Measurements from ENCODE around the gene LIX1.
"Not testable (repeated sequence)": the region's sequence is repeated elsewhere in the genome, so short reads cannot be mapped to it uniquely, and the experiment has no call there.

Gene LIX1

DNA sequence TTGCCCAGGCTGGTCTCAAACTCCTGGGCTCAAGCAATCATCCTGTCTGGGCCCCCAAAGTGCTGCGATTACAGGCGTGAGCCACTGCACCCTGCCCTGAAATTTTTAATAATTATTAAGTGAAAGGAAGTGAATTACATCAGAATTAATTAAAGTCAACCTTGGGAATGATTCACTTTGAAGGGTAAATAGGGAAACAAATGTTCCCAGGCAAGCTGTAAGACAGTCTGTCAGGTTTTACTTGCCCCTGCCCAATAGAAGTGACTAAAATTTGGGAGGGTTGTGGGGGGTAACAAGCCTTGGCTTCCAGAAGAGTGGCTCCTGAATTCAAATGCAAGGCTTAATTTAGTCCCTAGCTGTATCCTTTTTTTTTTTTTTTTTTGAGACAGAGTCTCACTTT lies 1.3 kb upstream of the LIX1 start:
- H3K27ac ChIP-seq (ENCODE audit: low read length): no peak overlapping the region
- peaks cover 1% of the 10 kb centered on the region; the same call in 1 of the 2 replicates for H3K4me1 ChIP-seq (ENCODE audit: control insufficient read depth, insufficient read depth, low read length)
- no peaks in the 10 kb centered on the region for H3K9me3 ChIP-seq (ENCODE audit: control insufficient read depth, insufficient read depth, low read length)
- no peaks in the 10 kb centered on the region for H3K27me3 ChIP-seq (ENCODE audit: control insufficient read depth, insufficient read depth, low read length)
- WGBS (ENCODE audit: insufficient coverage, insufficient read length): no CpG with 5 or more reads among the region's 2 CpGs
- DNase-seq (ENCODE audit: low read depth, low spot score): no peak
- no peaks in the 10 kb centered on the region for H3K36me3 ChIP-seq (ENCODE audit: control insufficient read depth, insufficient read depth, low read length)
- H3K4me3 ChIP-seq (ENCODE audit: low read length): no peak overlapping the region

- no peaks in the 10 kb centered on the region for H3K9me3 ChIP-seq (ENCODE audit: control insufficient read depth, insufficient read depth, low read length)
- no CpG with 5 or more reads among the region's 2 CpGs for WGBS (ENCODE audit: insufficient coverage, insufficient read length)
Measured at GRCh38 chr5:97141539-97141938, 872 bp downstream of the LIX1 start.

GRCh38 chr5:97141031-97141430 lies 1.4 kb downstream of the LIX1 start:
- Histone ChIP-seq H3K9me3 (ENCODE audit: control insufficient read depth, insufficient read depth, low read length) (no peaks in the 10 kb centered on the region), H3K27me3 (ENCODE audit: control insufficient read depth, insufficient read depth, low read length) (no peaks in the 10 kb centered on the region), H3K4me1 (ENCODE audit: control insufficient read depth, insufficient read depth, low read length) (peaks cover 1% of the 10 kb centered on the region; the same call in 1 of the 2 replicates), H3K27ac (ENCODE audit: low read length) (no peak overlapping the region), H3K36me3 (ENCODE audit: control insufficient read depth, insufficient read depth, low read length) (no peaks in the 10 kb centered on the region), H3K4me3 (ENCODE audit: low read length) (no peak overlapping the region)
- WGBS (ENCODE audit: insufficient coverage, insufficient read length): no CpG with 5 or more reads among the region's 4 CpGs
- no peak for DNase-seq (ENCODE audit: low read depth, low spot score)

More at GRCh38 chr5:97141539-97141938, 872 bp downstream of the LIX1 start:
- Histone ChIP-seq H3K4me1 (ENCODE audit: control insufficient read depth, insufficient read depth, low read length) (peaks cover 1% of the 10 kb centered on the region; the same call in 1 of the 2 replicates), H3K4me3 (ENCODE audit: low read length) (no peak overlapping the region), H3K27me3 (ENCODE audit: control insufficient read depth, insufficient read depth, low read length) (no peaks in the 10 kb centered on the region), H3K27ac (ENCODE audit: low read length) (no peak overlapping the region), H3K36me3 (ENCODE audit: control insufficient read depth, insufficient read depth, low read length) (no peaks in the 10 kb centered on the region)
- no peak for DNase-seq (ENCODE audit: low read depth, low spot score)

GRCh38 chr5:97140250-97140649 lies 2.2 kb downstream of the LIX1 start:
- not testable (repeated sequence) for H3K9me3 ChIP-seq (ENCODE audit: control insufficient read depth, insufficient read depth, low read length); H3K4me1 ChIP-seq (ENCODE audit: control insufficient read depth, insufficient read depth, low read length); H3K27ac ChIP-seq (ENCODE audit: low read length); H3K27me3 ChIP-seq (ENCODE audit: control insufficient read depth, insufficient read depth, low read length); H3K36me3 ChIP-seq (ENCODE audit: control insufficient read depth, insufficient read depth, low read length); H3K4me3 ChIP-seq (ENCODE audit: low read length); DNase-seq (ENCODE audit: low read depth, low spot score)
- no CpG with 5 or more reads among the region's 1 CpG for WGBS (ENCODE audit: insufficient coverage, insufficient read length)

GRCh38 chr5:97136475-97136874 lies 5.9 kb downstream of the LIX1 start:
- H3K27me3 ChIP-seq (ENCODE audit: control insufficient read depth, insufficient read depth, low read length): no peaks in the 10 kb centered on the region
- H3K36me3 ChIP-seq (ENCODE audit: control insufficient read depth, insufficient read depth, low read length): no peaks in the 10 kb centered on the region
- DNase-seq (ENCODE audit: low read depth, low spot score): no peak
- H3K9me3 ChIP-seq (ENCODE audit: control insufficient read depth, insufficient read depth, low read length): no peaks in the 10 kb centered on the region
- no peak overlapping the region for H3K27ac ChIP-seq (ENCODE audit: low read length)
- no peak overlapping the region for H3K4me3 ChIP-seq (ENCODE audit: low read length)
- no CpG with 5 or more reads among the region's 4 CpGs for WGBS (ENCODE audit: insufficient coverage, insufficient read length)
- H3K4me1 ChIP-seq (ENCODE audit: control insufficient read depth, insufficient read depth, low read length): peaks cover 1% of the 10 kb centered on the region; the same call in 1 of the 2 replicates

DNA sequence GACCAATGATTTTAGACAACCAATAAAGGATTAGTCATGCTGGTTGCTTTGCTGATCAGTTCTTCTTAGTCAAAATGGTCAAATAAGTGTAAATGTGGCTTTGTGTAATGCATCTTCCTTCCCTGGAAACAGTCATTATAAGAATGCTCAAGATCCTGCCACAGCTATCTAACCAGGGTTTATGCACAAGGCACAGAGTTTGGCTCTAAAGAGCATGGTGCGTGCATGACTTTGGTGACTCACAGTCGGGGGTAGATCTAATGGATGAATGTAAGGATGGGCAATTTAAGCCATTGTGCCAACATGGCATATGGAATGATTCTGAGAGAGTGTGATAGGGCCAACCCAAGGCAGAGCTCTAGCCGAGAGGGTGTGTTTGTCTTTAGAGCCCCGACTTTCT lies 6.5 kb downstream of the LIX1 start:
- Histone ChIP-seq H3K4me1 (ENCODE audit: control insufficient read depth, insufficient read depth, low read length) (peaks cover 1% of the 10 kb centered on the region; the same call in 1 of the 2 replicates), H3K9me3 (ENCODE audit: control insufficient read depth, insufficient read depth, low read length) (no peaks in the 10 kb centered on the region), H3K27me3 (ENCODE audit: control insufficient read depth, insufficient read depth, low read length) (no peaks in the 10 kb centered on the region), H3K4me3 (ENCODE audit: low read length) (no peak overlapping the region), H3K36me3 (ENCODE audit: control insufficient read depth, insufficient read depth, low read length) (no peaks in the 10 kb centered on the region), H3K27ac (ENCODE audit: low read length) (no peak overlapping the region)
- no CpG with 5 or more reads among the region's 4 CpGs for WGBS (ENCODE audit: insufficient coverage, insufficient read length)
- no peak for DNase-seq (ENCODE audit: low read depth, low spot score)

- no peak overlapping the region for H3K27ac ChIP-seq (ENCODE audit: low read length)
- no peaks in the 10 kb centered on the region for H3K27me3 ChIP-seq (ENCODE audit: control insufficient read depth, insufficient read depth, low read length)
- H3K4me3 ChIP-seq (ENCODE audit: low read length): no peak overlapping the region
- no CpG with 5 or more reads among the region's 3 CpGs for WGBS (ENCODE audit: insufficient coverage, insufficient read length)
- DNase-seq (ENCODE audit: low read depth, low spot score): peak; percentile 20
- peaks cover 1% of the 10 kb centered on the region; the same call in 1 of the 2 replicates for H3K4me1 ChIP-seq (ENCODE audit: control insufficient read depth, insufficient read depth, low read length)
- H3K9me3 ChIP-seq (ENCODE audit: control insufficient read depth, insufficient read depth, low read length): no peaks in the 10 kb centered on the region
- H3K36me3 ChIP-seq (ENCODE audit: control insufficient read depth, insufficient read depth, low read length): no peaks in the 10 kb centered on the region
Measured at GRCh38 chr5:97134634-97135033, 7.8 kb downstream of the LIX1 start.

DNA sequence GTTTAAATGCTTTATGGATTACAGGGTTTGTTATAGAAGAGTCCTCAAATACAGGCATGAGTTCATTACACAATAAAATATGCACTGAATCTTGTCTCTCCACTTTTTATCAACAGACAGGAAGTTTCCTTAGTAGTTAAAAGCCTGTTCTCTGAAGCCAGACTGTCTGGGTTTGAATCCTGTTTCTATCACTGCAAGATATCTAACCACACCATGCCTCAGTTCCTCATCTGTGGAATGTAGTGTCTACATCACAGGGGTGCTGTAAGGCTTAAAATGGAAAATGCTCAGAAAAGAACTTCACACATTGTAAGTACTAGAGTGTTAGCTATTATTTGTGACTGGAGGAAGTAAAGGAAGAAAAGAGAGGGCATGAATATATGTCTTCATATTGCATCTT lies 9.3 kb downstream of the LIX1 start:
- H3K36me3 ChIP-seq (ENCODE audit: control insufficient read depth, insufficient read depth, low read length): no peaks in the 10 kb centered on the region
- H3K9me3 ChIP-seq (ENCODE audit: control insufficient read depth, insufficient read depth, low read length): no peaks in the 10 kb centered on the region
- no peak overlapping the region for H3K4me3 ChIP-seq (ENCODE audit: low read length)
- no peaks in the 10 kb centered on the region for H3K27me3 ChIP-seq (ENCODE audit: control insufficient read depth, insufficient read depth, low read length)
- no peak overlapping the region for H3K27ac ChIP-seq (ENCODE audit: low read length)
- H3K4me1 ChIP-seq (ENCODE audit: control insufficient read depth, insufficient read depth, low read length): peaks cover 1% of the 10 kb centered on the region; the same call in 1 of the 2 replicates
- DNase-seq (ENCODE audit: low read depth, low spot score): no peak

- Histone ChIP-seq H3K4me3 (ENCODE audit: low read length) (no peak overlapping the region), H3K36me3 (ENCODE audit: control insufficient read depth, insufficient read depth, low read length) (no peaks in the 10 kb centered on the region), H3K4me1 (ENCODE audit: control insufficient read depth, insufficient read depth, low read length) (peaks cover 1% of the 10 kb centered on the region; the same call in 1 of the 2 replicates), H3K27me3 (ENCODE audit: control insufficient read depth, insufficient read depth, low read length) (no peaks in the 10 kb centered on the region), H3K27ac (ENCODE audit: low read length) (no peak overlapping the region), H3K9me3 (ENCODE audit: control insufficient read depth, insufficient read depth, low read length) (no peaks in the 10 kb centered on the region)
- no CpG with 5 or more reads among the region's 5 CpGs for WGBS (ENCODE audit: insufficient coverage, insufficient read length)
- DNase-seq (ENCODE audit: low read depth, low spot score): no peak
Measured at GRCh38 chr5:97131921-97132320, 10.5 kb downstream of the LIX1 start.

- no peak overlapping the region for H3K27ac ChIP-seq (ENCODE audit: low read length)
- H3K27me3 ChIP-seq (ENCODE audit: control insufficient read depth, insufficient read depth, low read length): no peaks in the 10 kb centered on the region
- no peak for DNase-seq (ENCODE audit: low read depth, low spot score)
- H3K4me1 ChIP-seq (ENCODE audit: control insufficient read depth, insufficient read depth, low read length): peaks cover 1% of the 10 kb centered on the region; the same call in 1 of the 2 replicates
- no peaks in the 10 kb centered on the region for H3K36me3 ChIP-seq (ENCODE audit: control insufficient read depth, insufficient read depth, low read length)
- H3K4me3 ChIP-seq (ENCODE audit: low read length): no peak overlapping the region
- H3K9me3 ChIP-seq (ENCODE audit: control insufficient read depth, insufficient read depth, low read length): no peaks in the 10 kb centered on the region
Measured at GRCh38 chr5:97131139-97131710, 11.2 kb downstream of the LIX1 start.

DNA sequence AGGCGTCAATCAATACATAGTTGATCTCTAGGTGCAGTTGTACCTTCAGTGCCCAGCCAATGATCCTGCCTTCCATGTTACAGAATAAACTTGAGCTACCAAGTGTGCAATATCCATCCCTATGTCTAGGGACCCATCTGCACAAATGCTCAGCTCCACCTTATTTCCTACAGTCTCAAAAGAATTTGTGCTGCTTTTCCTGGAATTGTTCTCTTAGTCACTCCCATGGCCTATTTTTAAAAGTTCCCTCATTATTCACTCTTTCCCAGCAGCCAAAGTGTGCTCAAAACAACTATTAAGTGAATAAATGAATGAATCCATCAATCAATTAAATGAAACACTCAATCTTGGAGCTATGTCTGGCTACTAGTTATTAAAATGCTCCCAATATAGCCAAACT lies 14.7 kb downstream of the LIX1 start:
- Histone ChIP-seq H3K9me3 (ENCODE audit: control insufficient read depth, insufficient read depth, low read length) (no peaks in the 10 kb centered on the region), H3K27ac (ENCODE audit: low read length) (no peak overlapping the region), H3K4me3 (ENCODE audit: low read length) (no peak overlapping the region), H3K27me3 (ENCODE audit: control insufficient read depth, insufficient read depth, low read length) (no peaks in the 10 kb centered on the region), H3K4me1 (ENCODE audit: control insufficient read depth, insufficient read depth, low read length) (no peaks in the 10 kb centered on the region), H3K36me3 (ENCODE audit: control insufficient read depth, insufficient read depth, low read length) (no peaks in the 10 kb centered on the region)
- DNase-seq (ENCODE audit: low read depth, low spot score): no peak
- no CpG with 5 or more reads among the region's 1 CpG for WGBS (ENCODE audit: insufficient coverage, insufficient read length)
